CD1c-positive myeloid dendritic cell (primary cell): ENCODE results near the gene CBFA2T3.

Source experiments
- DNase-seq: peaks from one replicate; pipeline ENCODE4 v3.0.0-alpha.2; 2016; ENCODE audit errors: extremely low spot score

Gene CBFA2T3

GRCh38 chr16:88939245-88939971 lies 37.6 kb downstream of the CBFA2T3 start:
- peak; percentile 20 for DNase-seq

- no peak for DNase-seq
Observed at GRCh38 chr16:88938777-88939244, 38.2 kb downstream of the CBFA2T3 start.

- DNase-seq = no peak
Observed at GRCh38 chr16:88938119-88938776, 38.8 kb downstream of the CBFA2T3 start.

GRCh38 chr16:88937206-88937621 lies 39.8 kb downstream of the CBFA2T3 start:
- DNase-seq = no peak

GRCh38 chr16:88936556-88937205 lies 40.3 kb downstream of the CBFA2T3 start:
- DNase-seq = peak; percentile 86

- peak; percentile 34 for DNase-seq
Observed at GRCh38 chr16:88936008-88936555, 40.9 kb downstream of the CBFA2T3 start.

GRCh38 chr16:88934066-88934667 lies 42.8 kb downstream of the CBFA2T3 start:
- no peak for DNase-seq

GRCh38 chr16:88932929-88933328 lies 44.1 kb downstream of the CBFA2T3 start:
- no peak for DNase-seq

GRCh38 chr16:88931936-88932335 lies 45.1 kb downstream of the CBFA2T3 start:
- no peak for DNase-seq

- DNase-seq = no peak
Observed at GRCh38 chr16:88931373-88931900, 45.6 kb downstream of the CBFA2T3 start.

- DNase-seq = no peak
Observed at GRCh38 chr16:88930716-88931115, 46.3 kb downstream of the CBFA2T3 start.

GRCh38 chr16:88929091-88929445 lies 47.9 kb downstream of the CBFA2T3 start:
- no peak for DNase-seq

GRCh38 chr16:88928405-88929090 lies 48.5 kb downstream of the CBFA2T3 start:
- DNase-seq = no peak

GRCh38 chr16:88927661-88928060 lies 49.3 kb downstream of the CBFA2T3 start:
- no peak for DNase-seq

- DNase-seq = no peak
Observed at GRCh38 chr16:88927010-88927409, 50.0 kb downstream of the CBFA2T3 start.

GRCh38 chr16:88926374-88926990 lies 50.5 kb downstream of the CBFA2T3 start:
- DNase-seq = no peak

- no peak for DNase-seq
Observed at GRCh38 chr16:88925540-88925887, 51.5 kb downstream of the CBFA2T3 start.

- DNase-seq = peak; percentile 24
Observed at GRCh38 chr16:88924834-88925539, 52.0 kb downstream of the CBFA2T3 start.

- no peak for DNase-seq
Observed at GRCh38 chr16:88923926-88924833, 52.8 kb downstream of the CBFA2T3 start.
